ENCODE results near the gene JADE3.

- TF ChIP-seq, protein P1, sequence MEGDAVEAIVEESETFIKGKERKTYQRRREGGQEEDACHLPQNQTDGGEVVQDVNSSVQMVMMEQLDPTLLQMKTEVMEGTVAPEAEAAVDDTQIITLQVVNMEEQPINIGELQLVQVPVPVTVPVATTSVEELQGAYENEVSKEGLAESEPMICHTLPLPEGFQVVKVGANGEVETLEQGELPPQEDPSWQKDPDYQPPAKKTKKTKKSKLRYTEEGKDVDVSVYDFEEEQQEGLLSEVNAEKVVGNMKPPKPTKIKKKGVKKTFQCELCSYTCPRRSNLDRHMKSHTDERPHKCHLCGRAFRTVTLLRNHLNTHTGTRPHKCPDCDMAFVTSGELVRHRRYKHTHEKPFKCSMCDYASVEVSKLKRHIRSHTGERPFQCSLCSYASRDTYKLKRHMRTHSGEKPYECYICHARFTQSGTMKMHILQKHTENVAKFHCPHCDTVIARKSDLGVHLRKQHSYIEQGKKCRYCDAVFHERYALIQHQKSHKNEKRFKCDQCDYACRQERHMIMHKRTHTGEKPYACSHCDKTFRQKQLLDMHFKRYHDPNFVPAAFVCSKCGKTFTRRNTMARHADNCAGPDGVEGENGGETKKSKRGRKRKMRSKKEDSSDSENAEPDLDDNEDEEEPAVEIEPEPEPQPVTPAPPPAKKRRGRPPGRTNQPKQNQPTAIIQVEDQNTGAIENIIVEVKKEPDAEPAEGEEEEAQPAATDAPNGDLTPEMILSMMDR (IDR thresholded peaks at IDR 0.05; ENCODE audit: borderline replicate concordance, extremely low read depth, low read length, poor library complexity, severe bottlenecking) = no peak
- TF ChIP-seq EZH2 (IDR thresholded peaks at IDR 0.05; ENCODE audit: borderline replicate concordance, low read depth, low read length, severe bottlenecking) = no peak
Observed at GRCh38 chrX:46904626-46905025, 7.6 kb upstream of the JADE3 start.

All from DND-41 (cell line).